Sigmoid colon (tissue), 3 donors: Measurements from ENCODE around the gene BRSK1.

Experiments used
- POLR2A ChIP-seq, 2 donors: fragments of 450-650 bp; IDR thresholded peaks; one replicate each; pipeline ENCODE4 v1.6.1; 2016; ENCODE audit warnings: antibody characterized with exemption in 2 of 2, mild to moderate bottlenecking in 2 of 2, moderate library complexity in 2 of 2
- TF ChIP-seq, protein P1 (sequence below), 4 experiments: fragments of 450-650 bp in 3 of 4; fragments of 200-600 bp in 1 of 4; IDR thresholded peaks; one replicate each; pipeline ENCODE4 v1.5.1; 2016 to 2019; ENCODE audit warnings: antibody characterized with exemption in 4 of 4, mild to moderate bottlenecking in 3 of 4, moderate library complexity in 2 of 4

DNA sequence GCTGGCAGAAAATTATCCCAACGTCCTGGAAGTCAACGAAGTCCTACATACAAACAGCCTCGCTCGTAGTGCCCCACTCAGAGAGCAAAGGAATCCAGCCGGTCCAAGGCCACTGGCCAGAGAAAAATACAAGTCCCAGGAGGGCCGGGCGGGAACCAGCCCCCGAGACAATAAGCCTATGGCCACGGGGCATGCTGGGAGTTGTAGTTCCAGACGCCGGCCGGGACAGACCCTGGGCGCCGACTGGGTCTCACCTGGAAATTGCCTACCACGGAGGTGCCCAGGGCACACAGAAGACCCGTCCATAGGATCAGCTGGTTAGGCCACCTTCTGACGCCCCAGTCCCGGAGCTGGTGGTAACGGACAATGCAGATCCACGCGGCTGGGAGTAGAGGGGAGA lies 36.0 kb downstream of the BRSK1 start:
- TF ChIP-seq, protein P1, sequence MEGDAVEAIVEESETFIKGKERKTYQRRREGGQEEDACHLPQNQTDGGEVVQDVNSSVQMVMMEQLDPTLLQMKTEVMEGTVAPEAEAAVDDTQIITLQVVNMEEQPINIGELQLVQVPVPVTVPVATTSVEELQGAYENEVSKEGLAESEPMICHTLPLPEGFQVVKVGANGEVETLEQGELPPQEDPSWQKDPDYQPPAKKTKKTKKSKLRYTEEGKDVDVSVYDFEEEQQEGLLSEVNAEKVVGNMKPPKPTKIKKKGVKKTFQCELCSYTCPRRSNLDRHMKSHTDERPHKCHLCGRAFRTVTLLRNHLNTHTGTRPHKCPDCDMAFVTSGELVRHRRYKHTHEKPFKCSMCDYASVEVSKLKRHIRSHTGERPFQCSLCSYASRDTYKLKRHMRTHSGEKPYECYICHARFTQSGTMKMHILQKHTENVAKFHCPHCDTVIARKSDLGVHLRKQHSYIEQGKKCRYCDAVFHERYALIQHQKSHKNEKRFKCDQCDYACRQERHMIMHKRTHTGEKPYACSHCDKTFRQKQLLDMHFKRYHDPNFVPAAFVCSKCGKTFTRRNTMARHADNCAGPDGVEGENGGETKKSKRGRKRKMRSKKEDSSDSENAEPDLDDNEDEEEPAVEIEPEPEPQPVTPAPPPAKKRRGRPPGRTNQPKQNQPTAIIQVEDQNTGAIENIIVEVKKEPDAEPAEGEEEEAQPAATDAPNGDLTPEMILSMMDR (IDR thresholded peaks at IDR 0.05) = no peak
- TF ChIP-seq POLR2A (IDR thresholded peaks at IDR 0.05) = no peak
